A549 (cell line): ENCODE data around the gene C11orf71.

ENCODE experiments used
- CTCF ChIP-seq: fragments of >200 bp; sonication (Bioruptor Twin); formaldehyde crosslinking; IDR thresholded peaks from 3 replicates; pipeline ENCODE4 v1.5.1; 2016
- ESRRA ChIP-seq: fragments of 150-350 bp; IDR thresholded peaks from 2 replicates; pipeline ENCODE4 v1.6.1; 2014; ENCODE audit warnings: mild to moderate bottlenecking, low read length, borderline replicate concordance
- FOSL2 ChIP-seq, 2 experiments: fragments of 450-650 bp in 1 of 2; fragments of >200 bp in 1 of 2; sonication (Bioruptor Twin) in 1 of 2; formaldehyde crosslinking; IDR thresholded peaks; 2 replicates each; pipeline versions ENCODE4 v1.5.0 to v1.6.1; 2016 to 2020; ENCODE audit warnings: mild to moderate bottlenecking in 1 of 2, moderate library complexity in 1 of 2
- HDAC2 ChIP-seq: fragments of 200-600 bp; sonication (generic); IDR thresholded peaks from 2 replicates; pipeline ENCODE4 v1.6.1; 2016
- MAX ChIP-seq: IDR thresholded peaks from 2 replicates; pipeline ENCODE4 v1.6.1; 2012
- MAZ ChIP-seq: fragments of 150-350 bp; IDR thresholded peaks from 2 replicates; pipeline ENCODE4 v1.6.1; 2014; ENCODE audit warnings: antibody characterized with exemption, low read depth, low read length, borderline replicate concordance
- POLR2A ChIP-seq: IDR thresholded peaks from 2 replicates; pipeline ENCODE4 v1.6.1; 2012; ENCODE audit warnings: mild to moderate bottlenecking, low read length
- RARB ChIP-seq: fragments of 250-450 bp; sonication (Bioruptor Pico); IDR thresholded peaks from 2 replicates; pipeline ENCODE4 v1.8.0; 2021; ENCODE audit warnings: mild to moderate bottlenecking, moderate library complexity
- TF ChIP-seq, protein P1 (sequence below): fragments of >200 bp; sonication (Bioruptor Twin); formaldehyde crosslinking; IDR thresholded peaks from 3 replicates; pipeline ENCODE4 v1.6.1; 2016

DNA sequence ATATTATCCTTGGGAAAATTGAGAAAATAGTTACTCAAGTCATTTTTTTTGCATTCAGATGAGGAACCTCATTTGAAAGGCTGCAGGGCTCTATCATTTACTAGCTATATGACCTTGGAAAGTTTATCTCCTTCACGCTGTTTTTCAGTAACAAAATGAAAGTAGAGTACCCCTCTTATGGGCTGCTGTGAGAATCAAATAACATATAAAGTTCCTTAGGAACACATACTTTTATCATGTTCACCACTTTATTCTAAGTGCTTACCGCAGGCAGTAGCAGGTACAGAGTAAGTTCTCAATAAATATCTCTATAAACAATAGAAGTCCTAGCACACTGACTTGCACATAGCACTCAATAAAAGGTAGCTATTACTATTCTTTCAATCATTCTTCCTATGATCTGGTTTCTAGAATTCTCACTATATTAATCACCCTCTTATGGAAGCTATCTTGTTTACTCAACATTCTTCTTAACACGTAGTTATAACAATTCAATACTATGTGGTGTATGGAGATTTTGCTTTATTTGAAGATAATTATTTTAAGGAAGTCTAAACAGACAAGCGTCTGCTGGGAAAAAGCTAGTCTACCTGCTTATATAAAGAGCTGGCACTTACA is 1.9 kb downstream of the C11orf71 start:
- TF ChIP-seq CTCF: no peak
- TF ChIP-seq FOSL2 (IDR thresholded peaks at IDR 0.05): no peak
- no peak for TF ChIP-seq FOSL2 (CRISPR knock-in tag; IDR thresholded peaks at IDR 0.05)
- TF ChIP-seq MAX: no peak
- no peak for TF ChIP-seq POLR2A
- no peak for TF ChIP-seq HDAC2
- TF ChIP-seq RARB: no peak
- no peak for TF ChIP-seq ESRRA
- TF ChIP-seq MAZ: no peak
- TF ChIP-seq, protein P1, sequence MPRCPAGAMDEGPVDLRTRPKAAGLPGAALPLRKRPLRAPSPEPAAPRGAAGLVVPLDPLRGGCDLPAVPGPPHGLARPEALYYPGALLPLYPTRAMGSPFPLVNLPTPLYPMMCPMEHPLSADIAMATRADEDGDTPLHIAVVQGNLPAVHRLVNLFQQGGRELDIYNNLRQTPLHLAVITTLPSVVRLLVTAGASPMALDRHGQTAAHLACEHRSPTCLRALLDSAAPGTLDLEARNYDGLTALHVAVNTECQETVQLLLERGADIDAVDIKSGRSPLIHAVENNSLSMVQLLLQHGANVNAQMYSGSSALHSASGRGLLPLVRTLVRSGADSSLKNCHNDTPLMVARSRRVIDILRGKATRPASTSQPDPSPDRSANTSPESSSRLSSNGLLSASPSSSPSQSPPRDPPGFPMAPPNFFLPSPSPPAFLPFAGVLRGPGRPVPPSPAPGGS: no peak
